HG03432 (cell line): Measurements from ENCODE around the gene DVL2.
"Not testable (repeated sequence)": the region's sequence is repeated elsewhere in the genome, so short reads cannot be mapped to it uniquely, and the experiment has no call there.

Source experiments
- ATAC-seq: cut with Tn5 transposase; IDR thresholded peaks from one replicate; pipeline ENCODE4 v1.9.1; 2021; ENCODE audit warnings: mild to moderate bottlenecking, moderate library complexity; ENCODE audit not compliant: unreplicated experiment

Gene DVL2

DNA sequence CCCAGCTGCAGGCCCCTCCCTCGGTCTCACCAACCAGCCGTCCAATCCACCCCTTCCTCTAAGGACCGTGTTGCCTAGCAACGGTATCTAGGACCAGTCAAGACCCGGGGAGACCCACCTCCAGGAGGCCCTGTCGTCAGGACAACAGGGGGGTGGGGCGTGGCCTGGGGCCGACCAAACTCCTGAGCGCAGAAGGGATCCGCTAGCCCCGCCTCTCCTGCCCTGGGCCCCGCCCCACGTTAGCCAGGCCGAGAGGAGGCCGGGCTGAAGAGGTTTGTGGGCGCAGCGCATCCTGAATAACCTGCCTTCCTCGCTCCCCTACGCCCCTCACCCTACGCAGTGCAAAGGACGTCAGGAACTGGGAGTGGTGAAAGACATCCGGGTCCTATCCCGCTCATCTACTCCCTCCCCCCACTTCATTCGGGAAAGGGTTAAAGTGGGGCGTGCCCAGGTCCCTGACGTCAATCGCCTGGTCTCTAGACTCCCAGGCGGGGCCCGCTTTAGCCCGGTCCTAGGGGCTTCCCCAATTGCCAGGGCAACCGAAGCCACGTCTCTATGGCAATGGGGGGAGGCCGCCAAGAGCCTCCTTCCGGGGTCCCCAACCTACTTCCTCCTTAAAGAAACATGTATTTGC, 29.4 kb downstream of the DVL2 start:
- peak; percentile 80 for ATAC-seq

GRCh38 chr17:7204336-7204735, 30.0 kb downstream of the DVL2 start:
- ATAC-seq: no peak

DNA sequence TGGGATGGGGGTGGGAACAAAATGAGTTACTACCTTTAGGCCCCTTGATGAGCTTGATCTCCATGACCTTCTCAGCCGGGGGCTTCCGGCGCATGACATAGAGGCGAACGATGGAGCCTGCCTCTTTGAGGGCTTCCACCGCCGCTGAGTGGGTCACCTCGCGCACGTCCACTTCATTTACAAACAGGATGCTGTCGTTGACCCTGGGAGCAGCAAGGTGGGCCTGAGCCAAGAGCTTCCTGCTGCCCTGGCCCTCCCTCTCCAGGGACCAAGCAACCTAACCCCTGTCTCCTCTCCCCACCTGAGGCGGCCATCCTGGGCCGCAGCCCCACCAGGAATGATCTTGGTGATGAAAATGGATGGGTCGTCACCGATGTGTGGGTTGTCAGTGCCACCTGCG, 30.9 kb downstream of the DVL2 start:
- no peak for ATAC-seq

GRCh38 chr17:7196651-7197401, 37.5 kb downstream of the DVL2 start:
- ATAC-seq: no peak

DNA sequence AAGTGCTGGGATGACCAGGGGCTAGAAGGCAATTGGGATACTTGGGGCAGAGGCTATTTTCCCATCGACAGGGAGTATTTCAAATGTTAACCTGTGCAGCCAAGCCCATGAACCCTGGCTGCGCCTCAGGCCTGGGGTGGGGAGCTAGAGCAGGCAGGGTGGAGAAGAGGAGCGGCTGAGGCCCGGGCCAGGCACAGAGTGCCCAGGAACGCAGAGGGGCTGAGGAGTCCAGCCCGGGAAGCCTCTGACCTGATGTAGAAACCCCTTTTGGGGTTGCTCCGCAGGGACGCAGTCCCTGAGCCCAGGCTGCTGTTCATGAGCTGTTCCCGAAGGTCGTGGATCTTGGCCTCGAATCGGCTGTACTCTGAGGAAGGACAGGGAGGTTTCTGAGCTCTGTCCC, 38.3 kb downstream of the DVL2 start:
- ATAC-seq: no peak

DNA sequence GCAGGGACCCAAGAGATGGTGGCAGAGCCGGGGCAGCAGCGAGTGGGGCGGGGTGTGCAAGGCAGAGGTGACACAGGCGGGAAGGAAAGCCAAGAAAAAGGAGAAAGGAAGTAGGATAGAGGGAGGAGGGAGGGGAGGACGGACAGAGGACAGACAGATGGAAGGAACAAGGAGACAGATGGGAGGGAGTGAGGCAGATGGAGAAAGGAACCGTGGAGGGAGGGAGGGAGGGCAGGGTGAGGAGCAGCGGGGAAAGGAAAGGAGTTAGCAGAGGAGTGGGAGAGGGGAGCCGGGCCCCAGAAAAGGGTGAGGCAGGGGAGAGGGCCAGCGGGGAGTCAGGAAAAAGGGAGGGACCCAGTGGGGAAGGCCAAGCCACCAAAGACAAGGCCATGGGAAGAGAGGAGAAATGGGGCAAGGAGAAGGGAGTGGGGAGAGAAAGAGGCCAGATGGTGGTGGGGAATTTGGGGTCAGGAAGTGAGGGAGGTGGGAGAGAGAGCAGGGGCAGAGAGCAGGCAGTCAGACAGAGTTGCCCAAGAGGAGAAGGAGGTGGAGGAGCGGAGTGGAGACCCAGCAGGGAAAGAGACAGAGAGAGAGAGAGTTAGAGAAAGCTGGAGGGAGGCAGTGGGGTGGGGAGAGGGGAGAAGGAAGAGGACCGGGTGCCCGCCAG, 41.9 kb downstream of the DVL2 start:
- no peak for ATAC-seq

DNA sequence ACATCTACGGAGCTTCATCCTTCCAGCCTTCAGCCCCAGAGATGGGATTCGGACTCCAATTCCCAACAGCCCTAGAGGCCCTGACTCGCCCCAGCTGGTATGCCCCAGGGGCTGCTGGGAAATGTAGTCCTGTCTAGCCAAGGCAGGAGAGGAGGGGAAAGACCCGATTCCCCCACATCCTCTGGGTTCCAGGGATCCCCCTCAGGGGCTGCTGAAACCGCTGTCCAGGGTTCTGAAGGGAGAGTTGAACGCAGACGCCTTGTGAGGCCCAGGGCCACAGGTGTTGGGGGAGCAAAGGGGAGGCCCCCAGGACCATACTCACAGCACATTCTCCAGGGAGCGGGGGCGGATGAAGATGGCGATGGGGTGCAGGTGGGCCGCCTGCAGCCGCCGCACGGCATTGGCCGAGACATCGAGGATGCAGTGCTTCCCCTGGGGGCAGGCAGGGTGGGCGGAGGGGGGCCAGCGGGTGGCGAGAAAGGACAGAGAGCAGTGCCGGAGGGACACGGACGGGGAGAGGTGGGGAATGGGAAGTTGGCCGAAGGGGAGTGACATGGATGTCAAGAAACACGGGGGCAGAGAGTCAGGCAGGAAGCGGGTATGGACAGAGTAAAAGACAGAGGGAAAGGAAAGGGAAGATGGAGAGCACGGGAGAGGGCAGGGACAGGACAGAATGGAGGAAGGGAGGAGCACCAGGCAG, 42.6 kb downstream of the DVL2 start:
- ATAC-seq: no peak

- ATAC-seq: no peak
These were observed 43.2 kb downstream of the DVL2 start for GRCh38 chr17:7191069-7191468.

- ATAC-seq: no peak
These were observed 43.9 kb downstream of the DVL2 start for GRCh38 chr17:7190276-7190917.

GRCh38 chr17:7186241-7186640, 48.1 kb downstream of the DVL2 start:
- no peak for ATAC-seq

DNA sequence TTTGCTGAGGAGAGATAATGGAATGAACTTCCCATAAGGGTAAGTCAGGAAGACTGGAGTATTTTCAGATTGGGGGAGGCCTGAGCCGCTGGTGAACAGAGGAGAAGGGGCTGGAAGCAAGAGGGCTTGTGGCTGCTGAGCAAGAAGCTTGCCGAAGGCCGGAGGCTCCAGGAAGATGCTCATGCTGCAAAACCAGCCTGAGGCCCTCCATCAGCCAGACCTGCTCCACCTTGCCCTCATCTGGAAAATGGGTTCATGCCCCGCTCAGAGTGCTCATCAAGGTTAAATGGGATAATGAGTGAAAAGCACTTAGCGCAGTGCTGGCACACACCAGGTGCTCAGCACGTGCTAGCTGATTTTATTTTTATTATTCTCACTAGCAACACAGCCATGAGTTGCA, 49.7 kb downstream of the DVL2 start:
- no peak for ATAC-seq

GRCh38 chr17:7184091-7184488, 50.2 kb downstream of the DVL2 start:
- ATAC-seq: no peak

DNA sequence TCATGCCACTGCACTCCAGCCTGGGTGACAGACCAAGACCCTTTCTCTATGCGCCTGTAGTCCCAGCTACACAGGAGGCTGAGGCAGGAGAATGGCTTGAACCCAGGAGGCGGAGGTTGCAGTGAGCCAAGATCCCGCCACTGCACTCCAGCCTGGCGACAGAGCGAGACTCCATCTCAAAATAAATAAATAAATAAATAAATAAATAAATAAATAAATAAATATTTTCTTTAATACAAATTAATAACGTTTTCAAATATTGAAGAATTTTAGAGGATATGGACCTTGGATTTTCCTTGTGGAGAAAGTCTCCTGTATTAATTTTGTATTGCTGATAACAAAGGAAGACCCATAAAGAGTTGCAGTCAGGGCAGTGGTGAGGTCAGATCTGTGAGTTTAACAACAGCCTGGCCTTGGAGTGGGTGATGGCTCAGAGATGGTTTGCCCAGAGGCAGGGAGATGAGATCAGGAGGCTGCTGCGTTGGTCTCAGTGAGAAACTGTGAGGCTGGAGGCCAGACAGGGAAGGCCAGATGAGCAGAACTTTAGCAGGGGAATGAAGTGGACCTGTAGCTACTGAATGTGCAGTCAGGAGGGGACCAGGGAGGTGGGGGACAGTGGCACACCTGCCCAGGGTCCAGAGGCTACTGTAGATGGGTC, 50.8 kb downstream of the DVL2 start:
- no peak for ATAC-seq

- ATAC-seq: not testable (repeated sequence)
These were observed 52.2 kb downstream of the DVL2 start for GRCh38 chr17:7182101-7182500.

DNA sequence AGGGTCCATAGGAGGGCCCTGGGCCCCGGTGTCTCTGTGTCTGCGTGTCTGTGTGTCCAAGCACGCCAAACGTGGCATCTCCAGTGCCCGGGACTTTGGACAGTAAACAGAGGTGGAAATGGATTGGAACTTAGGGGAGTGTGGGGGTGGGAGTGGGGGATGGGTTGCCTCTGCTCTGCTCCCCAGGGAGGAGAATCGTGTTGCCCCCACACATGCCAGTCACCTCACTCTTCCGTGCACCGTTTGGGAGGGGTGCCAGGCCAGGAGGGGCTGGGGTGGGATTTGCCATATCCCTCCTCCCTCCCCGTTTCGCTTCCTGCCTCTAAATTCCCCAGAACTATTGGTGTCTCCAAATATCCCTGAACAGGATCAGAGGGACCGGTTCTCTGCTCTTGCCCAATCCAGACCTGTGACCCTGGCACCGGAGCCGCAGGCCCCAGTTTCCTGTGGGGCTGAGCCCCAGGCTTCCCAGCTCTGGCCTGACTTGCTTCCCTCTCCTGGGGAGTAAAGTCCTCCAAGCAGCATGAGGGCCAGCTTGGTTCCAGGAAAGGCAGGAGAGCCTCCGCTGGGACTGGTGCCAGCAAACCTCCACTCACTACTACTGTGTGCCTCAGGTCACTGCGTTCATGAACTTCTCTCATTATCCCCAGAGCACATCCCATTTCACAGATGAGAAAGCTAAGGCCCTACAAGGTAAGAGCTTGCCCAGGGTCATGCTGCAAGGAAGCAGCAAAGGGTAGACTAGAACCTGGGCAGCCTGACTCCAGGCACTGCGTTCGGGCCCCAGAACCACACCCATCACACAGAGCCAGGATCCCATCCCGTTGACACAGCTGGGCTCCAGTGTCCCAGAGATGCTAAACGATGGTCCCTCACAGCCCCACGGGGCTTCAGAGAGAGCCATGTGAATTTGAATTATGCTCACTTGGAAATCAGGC, 54.7 kb downstream of the DVL2 start, which contains the start of gene ASGR1:
Gene ASGR1 (minus strand): TSS at position 54 of the 938 bp plus-strand sequence. CDS start 807 bp downstream, outside the sequence.
- no peak for ATAC-seq

GRCh38 chr17:7178973-7179316, 55.4 kb downstream of the DVL2 start:
- no peak for ATAC-seq

GRCh38 chr17:7177954-7178477, 56.3 kb downstream of the DVL2 start:
- ATAC-seq: no peak

- no peak for ATAC-seq
These were observed 56.9 kb downstream of the DVL2 start for GRCh38 chr17:7177191-7177953.

- no peak for ATAC-seq
These were observed 57.5 kb downstream of the DVL2 start for GRCh38 chr17:7176841-7177190.
